GM03348 (cell line): ENCODE measurements around the gene SYVN1.
"Not testable (repeated sequence)": the region's sequence is repeated elsewhere in the genome, so short reads cannot be mapped to it uniquely, and the experiment has no call there.

ENCODE experiments used
- DNase-seq: peaks from one replicate; pipeline ENCODE4 v3.0.0; 2012; ENCODE audit warnings: low spot score

SYVN1 gene

GRCh38 chr11:65134240-65134951 lies at the start of gene SYVN1:
Gene SYVN1 (minus strand): TSS chr11:65134519. CDS start chr11:65133601, 918 bp downstream.
- peak; percentile 95 for DNase-seq

GRCh38 chr11:65183201-65183891 lies 49.0 kb upstream of the SYVN1 start:
- DNase-seq = no peak

GRCh38 chr11:65182258-65183170 lies 48.2 kb upstream of the SYVN1 start:
- peak; percentile 52 for DNase-seq

GRCh38 chr11:65181569-65182257 lies 47.4 kb upstream of the SYVN1 start, which contains the start of gene CAPN1:
Gene CAPN1 (plus strand): TSS chr11:65181928. CDS start chr11:65182702, 774 bp downstream.
- DNase-seq = peak; percentile 94

- peak; percentile 91 for DNase-seq
These were observed 46.7 kb upstream of the SYVN1 start for GRCh38 chr11:65180877-65181568.

- DNase-seq = not testable (repeated sequence)
These were observed 40.3 kb upstream of the SYVN1 start for GRCh38 chr11:65174571-65175010.

GRCh38 chr11:65172600-65172999 lies 38.3 kb upstream of the SYVN1 start:
- no peak for DNase-seq

GRCh38 chr11:65170058-65170534 lies 35.8 kb upstream of the SYVN1 start, which contains the start of gene SPDYC:
Gene SPDYC (plus strand): TSS chr11:65170233. CDS start chr11:65171358, 1,125 bp downstream.
- DNase-seq = no peak

GRCh38 chr11:65169164-65169641 lies 34.9 kb upstream of the SYVN1 start:
- no peak for DNase-seq

GRCh38 chr11:65167656-65168055 lies 33.3 kb upstream of the SYVN1 start:
- no peak for DNase-seq

- no peak for DNase-seq
These were observed 32.6 kb upstream of the SYVN1 start for GRCh38 chr11:65166893-65167292.

GRCh38 chr11:65165410-65166317 lies 31.3 kb upstream of the SYVN1 start:
- DNase-seq = no peak

GRCh38 chr11:65163684-65164083 lies 29.4 kb upstream of the SYVN1 start:
- DNase-seq = no peak

GRCh38 chr11:65160643-65161042 lies 26.3 kb upstream of the SYVN1 start:
- DNase-seq = no peak

GRCh38 chr11:65159012-65159411 lies 24.7 kb upstream of the SYVN1 start:
- no peak for DNase-seq

- no peak for DNase-seq
These were observed 23.0 kb upstream of the SYVN1 start for GRCh38 chr11:65157336-65157735.

- DNase-seq = no peak
These were observed 22.6 kb upstream of the SYVN1 start for GRCh38 chr11:65156926-65157325.

GRCh38 chr11:65156256-65156655 lies 21.9 kb upstream of the SYVN1 start:
- no peak for DNase-seq

- DNase-seq = no peak
These were observed 17.8 kb upstream of the SYVN1 start for GRCh38 chr11:65152122-65152521.
